ENCODE data around the gene CFTR.

The CFTR gene

GRCh38 chr7:117711556-117711955 lies 231.7 kb downstream of the CFTR start:
- Histone ChIP-seq H3K4me1 (ENCODE audit: control insufficient read depth in 1 of 2, insufficient read depth in 1 of 2, low read depth in 1 of 2, low read length in 1 of 2) (no peaks in the 10 kb centered on the region), H3K4me3 (ENCODE audit: low read depth in 1 of 2, low read length in 1 of 2) (no peak overlapping the region), H3K36me3 (no peaks in the 10 kb centered on the region), H3K27ac (no peak overlapping the region), H3K27me3 (no peaks in the 10 kb centered on the region), H3K9me3 (no peaks in the 10 kb centered on the region)
- TF ChIP-seq CTCF (IDR thresholded peaks at IDR 0.05): no peak

- Histone ChIP-seq H3K4me1 (ENCODE audit: control insufficient read depth in 1 of 2, insufficient read depth in 1 of 2, low read depth in 1 of 2, low read length in 1 of 2) (no peaks in the 10 kb centered on the region), H3K36me3 (no peaks in the 10 kb centered on the region), H3K4me3 (ENCODE audit: low read depth in 1 of 2, low read length in 1 of 2) (no peak overlapping the region), H3K27ac (no peak overlapping the region), H3K9me3 (no peaks in the 10 kb centered on the region), H3K27me3 (no peaks in the 10 kb centered on the region)
- no peak for TF ChIP-seq CTCF (IDR thresholded peaks at IDR 0.05)
These were observed 236.1 kb downstream of the CFTR start for GRCh38 chr7:117715784-117716445.

- Histone ChIP-seq H3K4me1 (ENCODE audit: control insufficient read depth in 1 of 2, insufficient read depth in 1 of 2, low read depth in 1 of 2, low read length in 1 of 2) (no peaks in the 10 kb centered on the region), H3K27me3 (no peaks in the 10 kb centered on the region), H3K4me3 (ENCODE audit: low read depth in 1 of 2, low read length in 1 of 2) (no peak overlapping the region), H3K36me3 (no peaks in the 10 kb centered on the region), H3K9me3 (no peaks in the 10 kb centered on the region), H3K27ac (no peak overlapping the region)
- TF ChIP-seq CTCF (IDR thresholded peaks at IDR 0.05): no peak
These were observed 237.0 kb downstream of the CFTR start for GRCh38 chr7:117716707-117717299.

- H3K9me3 ChIP-seq: no peaks in the 10 kb centered on the region
- no peaks in the 10 kb centered on the region for H3K36me3 ChIP-seq
- no peak for TF ChIP-seq CTCF (IDR thresholded peaks at IDR 0.05)
- no peak overlapping the region for H3K27ac ChIP-seq
- H3K27me3 ChIP-seq: no peaks in the 10 kb centered on the region
- H3K4me3 ChIP-seq (ENCODE audit: low read depth in 1 of 2, low read length in 1 of 2): no peak overlapping the region
- H3K4me1 ChIP-seq (ENCODE audit: control insufficient read depth in 1 of 2, insufficient read depth in 1 of 2, low read depth in 1 of 2, low read length in 1 of 2): no peaks in the 10 kb centered on the region
These were observed 237.5 kb downstream of the CFTR start for GRCh38 chr7:117717357-117717756.
